IMR-90 (cell line): ENCODE data around the gene ZCCHC3.

ENCODE experiments used
- TF ChIP-seq, protein P1 (sequence below): conservative IDR thresholded peaks from 2 replicates; pipeline ENCODE4 v1.5.1; 2012; ENCODE audit warnings: mild to moderate bottlenecking, low read depth, low read length, improper control_type of control experiment
- TF ChIP-seq, protein P2 (sequence below): fragments of 150-350 bp; IDR thresholded peaks from 2 replicates; pipeline ENCODE4 v1.6.1; 2017; ENCODE audit warnings: mild to moderate bottlenecking, antibody characterized with exemption, low read length, low read depth

DNA sequence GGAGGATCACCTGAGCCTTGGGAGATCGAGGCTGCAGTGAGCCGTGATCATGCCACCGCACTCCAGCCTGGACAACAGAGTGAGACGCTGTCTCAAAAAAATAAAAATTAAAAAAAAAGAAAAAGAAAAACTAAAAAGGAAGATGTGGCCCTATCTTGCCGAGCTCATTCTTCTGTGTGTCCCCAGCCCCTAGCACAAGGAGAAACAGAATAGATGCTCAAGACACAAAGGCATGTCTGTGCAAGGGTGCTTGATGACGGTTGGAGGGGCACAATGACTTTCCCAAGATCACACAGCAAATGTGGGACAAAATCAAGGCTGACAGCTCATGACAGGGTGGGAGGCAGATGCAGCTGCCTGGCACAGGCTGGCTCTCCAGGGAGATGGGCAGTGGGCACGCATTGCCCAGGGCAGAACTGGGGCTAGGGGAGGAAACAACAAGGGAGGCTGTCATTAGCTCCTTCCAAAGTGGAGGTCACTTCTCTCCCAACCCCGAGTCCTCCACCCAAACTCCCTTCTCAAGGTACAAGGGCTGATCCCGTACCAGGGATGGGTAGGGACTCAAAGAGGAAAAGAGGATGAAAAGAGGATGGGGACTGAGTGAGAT is 48.8 kb downstream of the ZCCHC3 start:
- TF ChIP-seq, protein P1, sequence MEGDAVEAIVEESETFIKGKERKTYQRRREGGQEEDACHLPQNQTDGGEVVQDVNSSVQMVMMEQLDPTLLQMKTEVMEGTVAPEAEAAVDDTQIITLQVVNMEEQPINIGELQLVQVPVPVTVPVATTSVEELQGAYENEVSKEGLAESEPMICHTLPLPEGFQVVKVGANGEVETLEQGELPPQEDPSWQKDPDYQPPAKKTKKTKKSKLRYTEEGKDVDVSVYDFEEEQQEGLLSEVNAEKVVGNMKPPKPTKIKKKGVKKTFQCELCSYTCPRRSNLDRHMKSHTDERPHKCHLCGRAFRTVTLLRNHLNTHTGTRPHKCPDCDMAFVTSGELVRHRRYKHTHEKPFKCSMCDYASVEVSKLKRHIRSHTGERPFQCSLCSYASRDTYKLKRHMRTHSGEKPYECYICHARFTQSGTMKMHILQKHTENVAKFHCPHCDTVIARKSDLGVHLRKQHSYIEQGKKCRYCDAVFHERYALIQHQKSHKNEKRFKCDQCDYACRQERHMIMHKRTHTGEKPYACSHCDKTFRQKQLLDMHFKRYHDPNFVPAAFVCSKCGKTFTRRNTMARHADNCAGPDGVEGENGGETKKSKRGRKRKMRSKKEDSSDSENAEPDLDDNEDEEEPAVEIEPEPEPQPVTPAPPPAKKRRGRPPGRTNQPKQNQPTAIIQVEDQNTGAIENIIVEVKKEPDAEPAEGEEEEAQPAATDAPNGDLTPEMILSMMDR = no peak
- TF ChIP-seq, protein P2, sequence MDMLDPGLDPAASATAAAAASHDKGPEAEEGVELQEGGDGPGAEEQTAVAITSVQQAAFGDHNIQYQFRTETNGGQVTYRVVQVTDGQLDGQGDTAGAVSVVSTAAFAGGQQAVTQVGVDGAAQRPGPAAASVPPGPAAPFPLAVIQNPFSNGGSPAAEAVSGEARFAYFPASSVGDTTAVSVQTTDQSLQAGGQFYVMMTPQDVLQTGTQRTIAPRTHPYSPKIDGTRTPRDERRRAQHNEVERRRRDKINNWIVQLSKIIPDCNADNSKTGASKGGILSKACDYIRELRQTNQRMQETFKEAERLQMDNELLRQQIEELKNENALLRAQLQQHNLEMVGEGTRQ = no peak
